ENCODE results near the gene ZRANB3.

Gene ZRANB3

GRCh38 chr2:135335256-135335655 is 195.8 kb downstream of the ZRANB3 start:
- no peak overlapping the region for H3K27ac ChIP-seq
- TF ChIP-seq ZFX (IDR thresholded peaks at IDR 0.05) (no peak), CTCF (conservative IDR thresholded peaks at IDR 0.05) (no peak)

- TF ChIP-seq CTCF (conservative IDR thresholded peaks at IDR 0.05) (no peak), ZFX (IDR thresholded peaks at IDR 0.05) (no peak)
- H3K27ac ChIP-seq: no peak overlapping the region
Measured at GRCh38 chr2:135327146-135327545, 203.9 kb downstream of the ZRANB3 start.

GRCh38 chr2:135320465-135321355 is 210.3 kb downstream of the ZRANB3 start:
- H3K27ac ChIP-seq: no peak overlapping the region
- TF ChIP-seq ZFX (IDR thresholded peaks at IDR 0.05) (no peak), CTCF (conservative IDR thresholded peaks at IDR 0.05) (no peak)

- no peak overlapping the region for H3K27ac ChIP-seq
- TF ChIP-seq ZFX (IDR thresholded peaks at IDR 0.05): no peak
- no peak for TF ChIP-seq CTCF (conservative IDR thresholded peaks at IDR 0.05)
Measured at GRCh38 chr2:135318808-135319207, 212.2 kb downstream of the ZRANB3 start.

GRCh38 chr2:135317375-135317774 is 213.6 kb downstream of the ZRANB3 start:
- H3K27ac ChIP-seq: no peak overlapping the region
- TF ChIP-seq ZFX (IDR thresholded peaks at IDR 0.05) (no peak), CTCF (conservative IDR thresholded peaks at IDR 0.05) (no peak)

GRCh38 chr2:135311962-135312361 is 219.1 kb downstream of the ZRANB3 start:
- no peak overlapping the region for H3K27ac ChIP-seq
- TF ChIP-seq CTCF (conservative IDR thresholded peaks at IDR 0.05) (no peak), ZFX (IDR thresholded peaks at IDR 0.05) (no peak)

GRCh38 chr2:135311268-135311667 is 219.8 kb downstream of the ZRANB3 start:
- TF ChIP-seq ZFX (IDR thresholded peaks at IDR 0.05) (no peak), CTCF (conservative IDR thresholded peaks at IDR 0.05) (no peak)
- no peak overlapping the region for H3K27ac ChIP-seq
